ENCODE measurements around the gene KATNAL2. TPM values are rescaled to one million over a fixed set of nuclear protein-coding genes. Genes with fewer than 3 reads are reported as not detected.
A peak's percentile ranks its signal among the peaks of the same experiment; 100 is the strongest.

Gene KATNAL2
- total RNA-seq, 1 donor from 2014 or later: 39.9 TPM

DNA sequence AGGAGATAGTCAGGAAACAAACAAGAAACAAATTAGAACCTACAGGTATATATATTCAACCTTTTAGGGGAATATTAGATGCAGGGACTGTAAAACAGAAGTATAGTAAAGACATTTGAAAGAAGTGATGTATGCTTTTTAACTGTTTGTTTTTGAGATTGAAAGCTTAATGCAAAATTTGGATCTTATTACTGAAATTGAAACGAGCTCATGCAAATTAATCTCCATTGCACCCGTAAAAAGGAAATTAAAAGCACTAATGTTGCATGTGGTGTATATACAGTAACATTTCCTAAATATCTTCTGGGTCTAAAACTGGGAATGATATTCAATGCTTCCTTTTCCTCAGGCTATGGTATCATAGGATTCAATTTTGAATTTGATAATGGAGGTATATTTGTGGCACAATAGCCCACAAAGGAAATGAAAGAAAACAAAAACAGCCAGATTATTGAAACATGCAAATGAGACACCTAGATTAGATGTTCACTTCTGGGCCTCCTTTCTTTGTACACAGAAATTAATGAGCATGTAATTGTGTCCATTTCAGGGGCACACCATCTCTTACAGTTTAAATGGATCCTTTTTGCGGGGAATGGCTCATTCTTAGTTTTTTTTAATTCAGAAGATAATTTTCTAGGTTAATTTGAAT is 119.7 kb downstream of the KATNAL2 start:
- TF ChIP-seq EZH2phosphoT487 (IDR thresholded peaks at IDR 0.05) (no peak), EZH2 (IDR thresholded peaks at IDR 0.05) (no peak)
- TF ChIP-seq, protein P1, sequence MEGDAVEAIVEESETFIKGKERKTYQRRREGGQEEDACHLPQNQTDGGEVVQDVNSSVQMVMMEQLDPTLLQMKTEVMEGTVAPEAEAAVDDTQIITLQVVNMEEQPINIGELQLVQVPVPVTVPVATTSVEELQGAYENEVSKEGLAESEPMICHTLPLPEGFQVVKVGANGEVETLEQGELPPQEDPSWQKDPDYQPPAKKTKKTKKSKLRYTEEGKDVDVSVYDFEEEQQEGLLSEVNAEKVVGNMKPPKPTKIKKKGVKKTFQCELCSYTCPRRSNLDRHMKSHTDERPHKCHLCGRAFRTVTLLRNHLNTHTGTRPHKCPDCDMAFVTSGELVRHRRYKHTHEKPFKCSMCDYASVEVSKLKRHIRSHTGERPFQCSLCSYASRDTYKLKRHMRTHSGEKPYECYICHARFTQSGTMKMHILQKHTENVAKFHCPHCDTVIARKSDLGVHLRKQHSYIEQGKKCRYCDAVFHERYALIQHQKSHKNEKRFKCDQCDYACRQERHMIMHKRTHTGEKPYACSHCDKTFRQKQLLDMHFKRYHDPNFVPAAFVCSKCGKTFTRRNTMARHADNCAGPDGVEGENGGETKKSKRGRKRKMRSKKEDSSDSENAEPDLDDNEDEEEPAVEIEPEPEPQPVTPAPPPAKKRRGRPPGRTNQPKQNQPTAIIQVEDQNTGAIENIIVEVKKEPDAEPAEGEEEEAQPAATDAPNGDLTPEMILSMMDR (IDR thresholded peaks at IDR 0.05): no peak
- DNase-seq (ENCODE audit: low spot score): no peak
- no peaks in the 10 kb centered on the region for H3K27me3 ChIP-seq

DNA sequence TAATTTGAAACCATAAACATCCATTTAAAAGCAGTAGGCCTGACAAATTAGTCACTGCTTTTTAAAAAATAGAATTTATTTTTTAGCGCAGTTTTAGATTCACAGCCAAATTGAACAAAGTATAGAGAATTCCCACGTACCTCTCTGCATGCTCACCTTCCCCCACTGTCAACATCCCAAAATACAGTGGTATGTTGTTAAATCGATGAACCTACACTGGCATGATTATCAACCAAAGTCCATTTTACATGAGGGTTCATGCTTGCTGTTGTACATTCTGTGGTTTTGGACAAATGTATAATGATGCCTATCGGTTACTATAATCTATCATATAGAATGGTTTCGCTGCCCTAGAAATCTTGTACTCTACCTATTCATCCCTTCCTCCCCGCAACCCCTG is 123.6 kb downstream of the KATNAL2 start:
- peaks cover 2% of the 10 kb centered on the region for H3F3A ChIP-seq (ENCODE audit: low read depth)
- H3K9me3 Mint-ChIP-seq: no peaks in the 10 kb centered on the region
- no peaks in the 10 kb centered on the region for H3K4me1 Mint-ChIP-seq
- H3K27me3 Mint-ChIP-seq (ENCODE audit: insufficient read depth, low read depth): no peaks in the 10 kb centered on the region
- no peak for DNase-seq (ENCODE audit: low spot score)
- no peak overlapping the region for H3K4me3 ChIP-seq
- no peak for TF ChIP-seq EZH2phosphoT487 (IDR thresholded peaks at IDR 0.05)
- TF ChIP-seq, protein P1 (IDR thresholded peaks at IDR 0.05): no peak
- TF ChIP-seq EZH2 (IDR thresholded peaks at IDR 0.05): no peak
- H3K4me1 ChIP-seq: no peaks in the 10 kb centered on the region
- no peak overlapping the region for H2AFZ ChIP-seq (replicated peaks)
- H3K4me2 ChIP-seq: no peak overlapping the region
- no peaks in the 10 kb centered on the region for H3K36me3 Mint-ChIP-seq
- no peak overlapping the region for H3K27ac ChIP-seq
- no peaks in the 10 kb centered on the region for H3K79me2 ChIP-seq (ENCODE audit: low read depth)
- no peaks in the 10 kb centered on the region for H3K36me3 ChIP-seq
- no peak overlapping the region for H3K27ac Mint-ChIP-seq
- no peaks in the 10 kb centered on the region for H3K9me3 ChIP-seq (ENCODE audit: low read depth)
- no peaks in the 10 kb centered on the region for H3K27me3 ChIP-seq
- H4K20me1 ChIP-seq (ENCODE audit: low read depth): no peaks in the 10 kb centered on the region
- no peak overlapping the region for H3K4me3 Mint-ChIP-seq
- no peak overlapping the region for H3K9ac ChIP-seq

More for the DNA sequence above, 119.7 kb downstream of the KATNAL2 start:
- Histone ChIP-seq H3K36me3 (no peaks in the 10 kb centered on the region), H3K4me2 (no peak overlapping the region), H3K4me1 (no peaks in the 10 kb centered on the region), H3K9ac (no peak overlapping the region), H3K4me3 (no peak overlapping the region), H3K79me2 (ENCODE audit: low read depth) (no peaks in the 10 kb centered on the region), H4K20me1 (ENCODE audit: low read depth) (no peaks in the 10 kb centered on the region), H3K9me3 (ENCODE audit: low read depth) (no peaks in the 10 kb centered on the region), H2AFZ (replicated peaks) (no peak overlapping the region), H3F3A (ENCODE audit: low read depth) (no peaks in the 10 kb centered on the region), H3K27ac (no peak overlapping the region)
- Mint-ChIP-seq H3K4me1 (peaks cover 3% of the 10 kb centered on the region), H3K27me3 (ENCODE audit: insufficient read depth, low read depth) (no peaks in the 10 kb centered on the region), H3K36me3 (peaks cover 2% of the 10 kb centered on the region), H3K4me3 (no peak overlapping the region), H3K27ac (no peak overlapping the region), H3K9me3 (no peaks in the 10 kb centered on the region)

DNA sequence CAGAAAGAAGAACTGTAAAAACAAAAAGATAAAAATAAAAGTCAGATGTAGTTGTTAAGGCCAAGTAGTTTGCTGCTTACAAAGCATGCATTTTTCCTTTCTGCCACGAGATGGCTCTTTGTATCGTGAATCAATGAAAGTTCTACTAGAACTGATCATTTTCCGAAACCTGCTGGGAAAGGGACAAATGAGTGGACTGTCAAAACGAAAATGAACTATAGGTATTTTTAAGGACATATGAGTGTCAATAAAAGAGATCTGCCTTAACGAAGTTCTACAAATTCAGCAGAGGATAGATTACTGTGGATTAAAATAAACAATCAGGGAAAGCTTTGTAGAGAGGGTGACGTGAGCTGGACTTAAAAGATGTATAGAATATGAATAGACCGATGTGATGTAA is 133.1 kb downstream of the KATNAL2 start:
- H3K4me1 Mint-ChIP-seq: no peaks in the 10 kb centered on the region

More for the DNA sequence above, 133.1 kb downstream of the KATNAL2 start:
- H4K20me1 ChIP-seq (ENCODE audit: low read depth): no peaks in the 10 kb centered on the region
- H2AFZ ChIP-seq (replicated peaks): no peak overlapping the region
- no peaks in the 10 kb centered on the region for H3K27me3 ChIP-seq
- no peak overlapping the region for H3K4me3 Mint-ChIP-seq
- no peaks in the 10 kb centered on the region for H3K9me3 ChIP-seq (ENCODE audit: low read depth)
- no peaks in the 10 kb centered on the region for H3K79me2 ChIP-seq (ENCODE audit: low read depth)
- no peaks in the 10 kb centered on the region for H3K4me1 ChIP-seq
- no peak overlapping the region for H3K4me3 ChIP-seq
- H3K27ac ChIP-seq: no peak overlapping the region
- no peaks in the 10 kb centered on the region for H3K36me3 ChIP-seq
- H3F3A ChIP-seq (ENCODE audit: low read depth): no peaks in the 10 kb centered on the region
- TF ChIP-seq, protein P1 (IDR thresholded peaks at IDR 0.05): peak; percentile 77
- TF ChIP-seq EZH2 (IDR thresholded peaks at IDR 0.05): no peak
- H3K4me2 ChIP-seq: no peak overlapping the region
- no peak overlapping the region for H3K9ac ChIP-seq
- no peaks in the 10 kb centered on the region for H3K36me3 Mint-ChIP-seq
- H3K27me3 Mint-ChIP-seq (ENCODE audit: insufficient read depth, low read depth): no peaks in the 10 kb centered on the region
- H3K9me3 Mint-ChIP-seq: no peaks in the 10 kb centered on the region
- H3K27ac Mint-ChIP-seq: no peak overlapping the region
- peak; percentile 57 for DNase-seq (ENCODE audit: low spot score)

Data from neural progenitor cell (in vitro differentiated cells).